OCI-LY7 (cell line): ENCODE results near the gene KRTAP5-9.

ENCODE experiments used
- CTCF ChIP-seq: fragments of 200-600 bp; sonication (generic); conservative IDR thresholded peaks from 2 replicates; pipeline ENCODE4 v1.5.1; 2014; ENCODE audit warnings: mild to moderate bottlenecking, antibody characterized with exemption, low read length, moderate library complexity, mixed read lengths
- EZH2phosphoT487 ChIP-seq: fragments of 200-600 bp; sonication (generic); IDR thresholded peaks from 2 replicates; pipeline ENCODE4 v1.6.1; 2018; ENCODE audit warnings: low read depth, borderline replicate concordance, mild to moderate bottlenecking, mixed run types, antibody characterized with exemption, low read length, moderate library complexity, mixed read lengths

- TF ChIP-seq CTCF, result no peak
- no peak for TF ChIP-seq EZH2phosphoT487
Measured at GRCh38 chr11:71568704-71569349, 20.6 kb downstream of the KRTAP5-9 start.
